ENCODE measurements around the gene FAM124B.

FAM124B gene

GRCh38 chr2:224333726-224334482, 68.0 kb downstream of the FAM124B start:
- no peak for DNase-seq

- no peak for DNase-seq
Measured at GRCh38 chr2:224331698-224332097, 70.2 kb downstream of the FAM124B start.

- DNase-seq: no peak
Measured at GRCh38 chr2:224328798-224329197, 73.1 kb downstream of the FAM124B start.
